COLO668 (cell line): ENCODE data around the gene EXOC6.

Experiments
- DNase-seq: peaks from one replicate; lab custom pipeline; 2025; ENCODE audit not compliant: unreplicated experiment; lab: John Stamatoyannopoulos, UW

Gene EXOC6

DNA sequence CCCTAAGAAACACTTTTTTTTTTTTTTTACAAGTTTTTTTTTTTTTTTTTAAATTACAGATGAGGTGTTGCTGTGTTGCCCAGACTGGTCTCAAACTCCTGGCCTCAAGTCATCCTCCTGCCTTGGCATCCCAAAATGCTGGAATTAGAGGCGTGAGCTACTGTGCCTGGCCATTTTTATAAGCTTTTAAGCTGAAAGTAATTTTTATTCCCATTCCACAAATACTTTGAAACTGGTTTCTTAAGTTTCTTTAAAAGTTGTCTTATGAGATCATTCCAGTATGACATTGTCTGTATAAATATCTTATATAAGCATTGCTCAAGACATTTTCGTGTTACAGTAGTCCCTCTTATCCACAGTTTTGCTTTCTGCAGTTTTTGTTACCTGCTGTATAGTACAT is 150.9 kb downstream of the EXOC6 start:
- DNase-seq: no peak

DNA sequence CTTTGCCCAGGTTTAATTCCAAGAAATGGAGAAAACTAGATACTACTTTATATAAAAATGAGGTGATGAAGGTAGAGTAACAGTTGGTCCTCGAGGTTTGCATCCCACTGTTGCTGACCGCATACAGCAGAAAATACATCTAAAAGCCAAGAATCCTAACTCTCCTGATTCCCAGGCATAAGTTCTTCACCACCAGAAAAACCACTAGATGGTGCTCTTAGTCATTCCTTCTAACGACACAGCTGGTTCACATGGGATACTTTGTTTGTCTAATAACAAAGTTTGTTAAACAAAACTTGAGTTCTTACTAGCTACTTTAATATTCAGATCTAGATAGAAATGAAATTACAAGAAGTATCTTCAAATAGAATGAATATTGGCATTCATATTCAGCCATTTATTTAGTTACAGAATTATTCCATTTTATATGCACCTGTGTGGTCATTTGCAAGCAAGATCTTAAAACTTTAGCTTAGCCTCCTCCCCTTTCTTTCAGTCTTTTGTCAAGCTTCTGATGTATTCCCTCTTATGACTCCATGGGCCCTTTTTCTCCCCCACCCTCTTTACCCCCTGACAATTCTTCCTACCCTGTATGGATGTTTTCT is 158.2 kb downstream of the EXOC6 start:
- DNase-seq: no peak

DNA sequence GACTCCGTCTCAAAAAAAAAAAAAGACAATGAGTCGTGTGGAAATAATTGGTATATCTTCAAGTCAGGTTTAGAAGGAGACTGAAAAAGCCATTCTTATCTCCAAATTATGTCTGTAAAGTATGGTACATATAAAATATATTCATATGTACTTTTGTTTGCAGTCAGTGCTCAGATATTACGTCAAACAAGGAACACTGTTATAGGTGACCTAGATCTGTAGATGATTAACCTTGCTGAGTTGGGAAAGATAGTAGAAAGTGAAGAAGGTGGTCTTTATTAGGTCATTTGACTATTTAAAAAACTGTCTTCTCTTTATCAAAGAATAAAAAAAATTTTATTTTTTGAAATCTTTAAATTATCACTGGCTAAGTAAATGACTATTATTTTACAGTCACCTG is 167.4 kb downstream of the EXOC6 start:
- DNase-seq: no peak

DNA sequence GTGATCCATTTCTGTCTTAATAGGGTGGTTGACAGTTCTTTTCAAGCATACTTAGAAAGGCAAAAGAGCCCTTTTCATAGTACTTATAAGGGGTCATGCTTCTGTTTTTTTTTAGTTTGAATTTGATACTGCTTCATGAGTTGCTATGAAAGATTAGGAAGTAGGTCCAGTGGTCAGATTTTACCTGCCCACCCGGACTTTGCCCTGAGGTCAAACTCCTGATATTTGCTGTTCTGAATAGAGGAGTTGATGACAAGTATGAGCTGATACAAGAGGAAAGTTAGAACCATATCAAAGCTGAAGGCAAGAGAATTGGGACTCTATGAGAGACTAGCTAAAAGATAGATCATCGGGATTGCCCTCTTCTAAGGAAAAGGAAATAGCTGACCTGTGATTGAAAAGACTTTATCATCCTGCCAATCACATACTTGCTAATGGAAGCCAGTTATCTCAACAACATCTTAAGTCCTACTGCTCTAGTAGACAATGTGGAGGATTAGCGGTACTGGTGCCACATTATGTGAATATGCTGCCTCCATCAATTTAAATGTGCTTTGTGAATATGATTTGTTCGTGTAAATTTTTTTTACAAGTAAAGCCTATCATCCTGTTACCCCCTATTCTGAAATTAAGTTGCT is 174.8 kb downstream of the EXOC6 start:
- DNase-seq: no peak

DNA sequence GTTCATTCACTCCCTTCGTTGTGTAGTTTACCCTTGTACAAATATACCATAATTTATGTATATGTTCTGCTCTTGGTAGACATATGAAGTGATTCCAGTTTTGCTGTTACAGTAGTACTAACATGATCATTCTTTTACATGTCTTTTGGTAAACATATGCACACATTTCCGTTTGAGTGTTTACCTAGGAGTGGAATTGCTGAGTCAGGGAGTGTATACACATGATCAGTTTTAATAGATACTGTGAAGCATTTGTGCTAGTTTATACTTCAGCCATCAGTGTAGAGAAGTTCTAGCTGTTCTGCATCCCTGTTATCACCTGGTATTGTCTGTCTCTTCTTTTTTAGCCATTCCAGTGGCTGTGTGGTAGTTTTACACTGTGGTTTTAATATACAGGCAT is 177.8 kb downstream of the EXOC6 start:
- DNase-seq: no peak

DNA sequence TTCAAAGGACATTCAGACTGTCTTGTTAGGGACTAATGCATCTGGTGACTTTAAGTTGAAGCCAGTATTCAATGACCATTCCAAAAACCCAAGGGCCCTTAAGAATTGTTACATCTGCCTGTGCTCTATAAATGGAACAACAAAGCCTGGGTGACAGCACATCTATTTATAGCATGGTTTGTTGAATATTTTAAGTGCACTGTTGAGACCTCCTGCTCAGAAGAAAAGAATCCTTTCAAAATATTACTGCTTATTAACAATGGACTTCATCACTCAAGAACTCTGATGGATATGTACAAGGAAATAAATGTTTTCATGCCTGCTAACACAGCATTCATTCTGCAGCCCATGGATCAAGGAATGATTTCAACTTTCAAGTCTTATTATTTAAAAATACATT is 179.2 kb downstream of the EXOC6 start:
- DNase-seq: no peak

DNA sequence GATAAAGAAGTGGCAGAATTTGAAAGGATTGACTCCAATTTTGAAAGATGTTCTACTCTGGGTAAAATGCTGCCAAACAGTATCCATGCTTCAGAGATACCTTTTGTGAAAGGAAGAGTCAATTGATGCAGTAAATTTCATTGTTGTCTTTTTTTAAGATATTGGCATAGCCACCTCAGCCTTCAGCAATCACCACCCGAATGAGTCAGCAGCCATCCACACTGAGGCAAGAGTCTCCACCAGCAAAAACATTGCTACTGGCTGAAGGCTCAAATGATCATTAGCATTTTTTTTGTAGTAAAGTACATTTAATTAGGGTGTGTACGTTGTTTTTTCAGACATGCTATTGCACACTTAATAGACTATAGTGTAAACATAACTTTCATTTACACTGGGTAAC is 180.6 kb downstream of the EXOC6 start:
- DNase-seq: no peak

DNA sequence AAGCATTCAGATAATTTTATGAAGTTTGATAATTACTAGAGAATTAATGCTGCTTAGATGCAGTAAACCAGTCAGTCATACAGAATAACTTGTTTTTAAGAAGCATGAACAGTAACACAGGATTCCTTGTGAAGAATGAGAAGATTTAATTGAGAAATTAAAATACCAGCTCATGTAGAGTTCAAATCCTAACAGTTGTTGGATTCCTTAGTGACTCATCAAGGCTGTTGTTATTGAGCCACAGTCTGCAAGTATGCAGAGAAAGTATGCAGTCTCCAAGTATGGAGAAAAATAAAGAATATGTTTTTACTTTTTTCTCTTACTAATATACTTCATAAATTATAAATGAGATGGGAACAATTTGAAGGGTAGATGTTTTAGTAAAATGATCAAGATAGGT is 182.1 kb downstream of the EXOC6 start:
- no peak for DNase-seq

DNA sequence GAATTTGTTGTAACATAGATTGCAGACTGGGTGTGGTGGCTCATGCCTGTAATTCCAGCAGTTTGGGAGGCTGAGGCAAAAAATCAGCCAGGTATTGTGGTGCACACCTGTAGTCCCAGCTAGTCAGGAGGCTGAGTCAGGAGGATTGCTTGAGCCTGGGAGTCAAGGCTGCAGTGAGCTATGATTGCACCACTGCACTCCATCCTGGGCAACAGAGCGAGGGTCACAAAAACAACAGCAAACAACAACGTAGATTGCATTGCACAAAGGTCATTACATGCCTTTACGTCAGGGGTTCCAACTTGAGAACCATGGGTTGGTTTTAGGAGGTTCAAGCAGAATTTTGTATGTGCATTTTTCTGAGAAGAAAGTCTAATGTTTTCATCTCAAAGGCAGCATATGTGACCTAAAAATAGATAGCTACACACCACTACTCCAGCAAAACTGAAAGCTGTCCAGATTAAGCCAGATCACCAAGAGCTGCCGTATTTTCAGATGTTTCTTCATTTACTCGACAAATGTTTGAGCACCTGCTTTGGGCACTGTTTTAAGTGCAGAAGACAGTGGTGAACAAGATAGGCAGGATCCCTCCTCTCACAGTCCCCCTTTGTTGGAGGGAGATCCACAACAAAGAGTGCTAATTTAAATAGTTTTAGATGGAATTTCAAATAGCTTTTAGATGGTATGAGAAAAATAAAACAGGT is 183.9 kb downstream of the EXOC6 start:
- no peak for DNase-seq

DNA sequence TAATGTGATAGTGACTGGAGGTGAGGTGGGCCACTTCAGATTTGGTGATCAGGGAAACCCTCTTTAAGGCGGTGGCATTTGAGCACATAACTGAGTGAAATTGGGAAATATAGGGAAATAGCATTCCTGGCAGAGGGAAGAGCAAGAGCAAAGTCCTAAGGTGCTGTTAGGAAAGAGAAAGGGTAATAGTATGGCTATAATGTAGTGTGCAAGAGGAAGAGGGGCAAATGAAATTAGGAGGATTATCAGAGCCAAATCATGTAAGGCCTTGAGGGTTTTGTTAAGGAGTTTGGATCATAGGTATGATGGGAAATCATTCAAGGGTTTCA is 184.5 kb downstream of the EXOC6 start:
- no peak for DNase-seq

DNA sequence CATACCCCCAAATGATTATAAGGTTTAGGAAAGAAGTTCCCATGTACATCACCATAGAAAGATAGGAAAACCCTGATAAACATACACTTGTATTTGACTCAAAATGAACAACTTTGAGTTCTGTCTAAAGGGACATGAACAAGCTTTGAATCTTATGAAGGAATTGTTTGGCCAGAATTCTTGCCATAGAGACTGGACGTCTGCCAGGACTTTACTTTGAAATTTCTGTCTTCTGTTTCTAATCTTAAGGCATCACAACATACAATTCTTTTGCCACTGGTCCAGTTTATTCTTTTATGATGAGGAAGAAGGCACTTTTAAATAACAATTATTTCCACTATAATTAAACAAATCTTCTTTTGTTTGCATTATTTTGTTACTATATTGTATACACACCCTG is 186.1 kb downstream of the EXOC6 start:
- no peak for DNase-seq

DNA sequence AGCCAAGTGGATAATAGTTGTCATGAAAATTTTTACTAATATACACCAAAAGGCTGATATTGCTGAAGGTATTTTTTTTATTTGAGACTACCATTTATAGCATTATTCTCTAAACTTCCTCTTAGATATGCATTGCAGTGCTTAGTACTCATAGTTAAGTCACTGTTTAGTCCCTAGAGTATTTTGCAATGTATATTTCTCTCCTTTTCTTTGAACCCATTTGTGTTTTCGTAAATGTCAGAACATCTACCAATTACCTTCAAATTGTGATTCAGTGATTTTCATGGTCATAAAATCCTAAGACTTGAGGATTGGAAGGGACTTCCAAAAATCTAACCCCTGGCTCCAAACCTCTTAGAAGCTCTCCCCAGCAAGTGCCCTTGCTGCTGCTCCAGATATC is 190.8 kb downstream of the EXOC6 start:
- DNase-seq: no peak

DNA sequence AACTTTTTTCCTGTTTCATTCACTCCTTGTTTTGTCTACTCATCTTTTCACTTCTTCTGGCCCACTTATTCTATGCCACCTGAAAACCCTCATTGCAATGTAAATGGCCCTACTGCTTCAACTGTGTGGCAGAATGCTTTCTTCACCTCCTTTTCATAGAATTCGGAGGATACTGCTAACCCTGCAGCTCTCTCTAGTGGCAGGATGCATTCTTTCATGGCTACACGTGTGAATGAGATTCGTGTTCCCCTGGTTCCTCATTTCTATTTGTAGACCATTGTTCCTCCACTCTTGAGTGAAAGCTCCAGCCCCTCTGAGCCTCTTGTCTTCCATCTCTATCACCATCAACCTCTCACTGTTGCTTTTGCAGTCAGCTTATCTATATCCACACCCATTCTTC is 191.4 kb downstream of the EXOC6 start:
- DNase-seq: no peak

DNA sequence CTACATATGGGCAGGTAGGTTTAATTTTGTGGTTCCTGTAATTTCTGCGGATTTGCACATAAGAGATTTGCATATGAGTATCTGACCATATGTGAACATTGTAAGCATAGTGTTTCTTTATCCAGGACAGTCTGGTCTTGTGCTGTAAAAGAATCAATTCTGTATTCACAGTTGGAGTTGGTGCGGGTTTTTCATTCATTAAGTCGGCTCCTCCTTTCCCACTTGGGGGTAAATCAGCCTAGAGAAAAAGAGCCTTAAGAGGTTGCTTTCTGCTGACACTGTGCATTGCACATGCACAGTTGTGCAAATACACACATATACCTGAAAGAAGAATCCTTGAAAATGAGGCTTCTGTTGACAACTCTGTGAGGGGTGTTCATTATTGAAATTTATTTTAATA is 206.2 kb downstream of the EXOC6 start:
- no peak for DNase-seq

DNA sequence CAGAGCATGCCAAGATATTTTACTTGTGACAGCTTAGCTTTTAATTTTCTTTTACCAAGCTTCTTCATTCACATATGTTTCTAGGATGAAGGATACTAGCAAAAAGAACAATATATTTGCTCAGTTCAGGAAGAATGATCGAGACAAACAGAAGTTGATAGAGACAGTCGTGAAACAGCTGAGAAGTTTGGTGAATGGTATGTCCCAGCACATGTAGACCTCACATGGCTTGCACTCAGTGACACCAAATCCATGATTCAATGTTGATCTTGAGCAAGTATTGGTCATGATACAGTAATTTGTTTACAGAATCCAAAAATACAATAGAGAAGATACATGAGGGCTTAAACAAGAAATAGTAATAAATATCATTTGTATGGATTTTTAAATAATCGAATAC is 209.8 kb downstream of the EXOC6 start:
- no peak for DNase-seq

DNA sequence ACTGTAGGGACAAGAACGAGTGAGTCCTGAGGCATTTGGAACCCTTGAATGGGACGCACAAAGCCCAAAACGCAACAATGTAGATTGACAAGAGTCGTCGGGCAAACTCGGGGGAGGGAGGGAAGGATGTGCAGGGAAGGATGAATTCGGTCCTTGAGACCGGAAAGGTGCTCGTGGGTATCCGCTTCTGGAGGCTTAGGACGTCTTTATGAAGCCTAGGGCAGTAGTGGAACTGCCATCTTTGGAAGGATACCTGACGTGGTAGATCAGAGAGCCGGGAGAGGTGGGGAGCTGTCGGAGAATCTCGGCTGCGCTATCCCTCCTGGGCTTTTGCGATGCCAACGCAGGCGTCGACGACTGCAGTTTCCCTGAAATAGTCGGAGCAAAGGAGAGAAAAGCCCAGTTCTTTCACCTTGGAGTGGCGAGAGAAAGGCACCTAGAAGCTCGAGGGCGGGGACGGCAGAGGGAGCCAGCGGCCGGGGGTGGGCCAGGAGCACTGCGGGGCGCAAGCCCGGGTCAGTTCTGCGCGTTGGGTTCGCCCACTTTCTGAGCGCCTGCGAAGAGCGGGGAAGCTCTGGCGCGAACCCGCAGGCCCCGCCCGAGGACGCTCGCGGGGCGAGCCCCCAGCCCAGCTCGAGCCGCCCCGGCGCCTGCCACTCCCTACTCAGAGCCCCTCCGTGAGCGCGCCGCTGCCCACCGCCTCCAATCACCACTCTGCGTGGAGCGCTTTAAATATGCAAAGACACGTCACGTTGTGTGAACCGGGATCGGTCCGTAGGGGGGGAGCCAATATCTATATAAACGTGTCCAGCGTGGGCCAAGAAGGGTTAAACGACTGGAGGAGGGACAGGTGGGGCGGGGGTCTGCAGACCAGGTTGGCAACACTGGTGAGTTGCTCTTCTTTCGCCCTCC is 211.9 kb downstream of the EXOC6 start, which contains the start of gene CYP26C1:
TSS of gene CYP26C1 (plus strand) at position 824 of the 912 bp plus-strand sequence. CDS start 466 bp downstream, outside the sequence.
- no peak for DNase-seq

DNA sequence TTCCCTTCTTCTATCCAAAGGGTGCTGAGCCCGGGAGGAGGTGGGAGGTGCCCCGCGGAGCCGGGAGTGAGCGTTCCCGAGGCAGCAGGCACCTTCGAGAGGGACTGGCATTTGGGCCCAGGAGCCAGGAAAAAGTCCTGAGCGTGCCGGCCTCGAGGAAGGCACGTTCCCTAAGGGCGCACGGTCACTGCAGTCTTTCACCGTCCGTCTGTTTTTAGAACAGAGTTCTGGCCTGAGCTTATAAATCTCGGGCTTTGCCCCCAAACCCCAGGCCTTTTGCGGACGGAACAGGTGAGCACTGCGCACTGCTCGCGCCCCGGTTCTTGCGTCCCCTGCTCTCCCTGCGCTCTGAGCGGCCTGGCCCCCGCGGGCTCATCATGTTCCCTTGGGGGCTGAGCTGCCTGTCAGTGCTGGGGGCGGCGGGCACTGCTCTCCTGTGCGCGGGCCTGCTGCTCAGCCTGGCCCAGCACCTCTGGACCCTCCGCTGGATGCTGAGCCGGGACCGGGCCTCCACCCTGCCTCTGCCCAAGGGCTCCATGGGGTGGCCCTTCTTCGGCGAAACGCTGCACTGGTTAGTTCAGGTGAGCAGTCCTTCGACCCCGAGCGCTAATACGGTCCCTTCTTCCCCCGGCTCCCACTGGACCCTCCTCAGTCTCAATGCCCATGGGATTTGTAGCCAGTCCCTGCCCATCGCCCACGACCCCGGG is 212.7 kb downstream of the EXOC6 start:
- no peak for DNase-seq

DNA sequence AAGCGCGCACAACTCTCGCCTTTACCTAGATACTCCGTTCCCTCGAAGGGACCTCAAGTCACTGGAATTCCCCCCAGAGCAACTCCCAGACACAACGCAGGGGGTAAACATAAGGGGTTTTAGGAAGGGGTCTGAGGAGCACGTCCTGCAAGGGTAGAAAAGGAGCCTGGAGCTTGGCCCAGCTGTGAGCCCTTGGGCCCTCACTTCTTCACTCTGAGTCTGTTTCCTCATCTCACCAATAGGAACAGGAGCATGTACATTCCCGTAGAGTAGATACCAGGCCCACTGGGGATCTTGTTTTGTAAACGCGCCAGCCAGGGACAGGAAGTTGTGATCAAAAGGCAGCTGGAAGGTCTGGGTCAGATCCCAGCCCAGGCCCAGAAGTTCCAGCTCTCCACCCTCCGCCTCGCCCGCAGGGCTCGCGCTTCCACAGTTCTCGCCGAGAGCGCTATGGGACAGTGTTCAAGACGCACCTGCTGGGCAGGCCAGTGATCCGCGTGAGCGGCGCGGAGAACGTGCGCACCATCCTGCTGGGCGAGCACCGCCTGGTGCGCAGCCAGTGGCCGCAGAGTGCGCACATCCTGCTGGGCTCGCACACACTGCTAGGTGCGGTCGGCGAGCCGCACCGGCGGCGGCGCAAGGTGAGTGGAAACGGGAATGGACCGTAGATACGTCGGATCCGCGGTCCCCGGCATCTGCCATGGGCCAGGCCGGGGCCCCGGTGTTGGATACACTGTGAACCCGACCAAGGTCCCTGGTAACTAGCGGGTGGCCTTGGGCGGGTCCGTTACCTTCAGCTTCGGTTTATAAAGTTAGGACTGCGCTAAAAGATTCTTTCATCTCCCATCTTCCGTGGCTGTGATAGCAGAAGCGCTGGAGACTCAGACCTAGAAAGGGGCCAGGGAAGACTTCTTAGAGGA is 213.5 kb downstream of the EXOC6 start:
- peak; percentile 20 for DNase-seq

DNA sequence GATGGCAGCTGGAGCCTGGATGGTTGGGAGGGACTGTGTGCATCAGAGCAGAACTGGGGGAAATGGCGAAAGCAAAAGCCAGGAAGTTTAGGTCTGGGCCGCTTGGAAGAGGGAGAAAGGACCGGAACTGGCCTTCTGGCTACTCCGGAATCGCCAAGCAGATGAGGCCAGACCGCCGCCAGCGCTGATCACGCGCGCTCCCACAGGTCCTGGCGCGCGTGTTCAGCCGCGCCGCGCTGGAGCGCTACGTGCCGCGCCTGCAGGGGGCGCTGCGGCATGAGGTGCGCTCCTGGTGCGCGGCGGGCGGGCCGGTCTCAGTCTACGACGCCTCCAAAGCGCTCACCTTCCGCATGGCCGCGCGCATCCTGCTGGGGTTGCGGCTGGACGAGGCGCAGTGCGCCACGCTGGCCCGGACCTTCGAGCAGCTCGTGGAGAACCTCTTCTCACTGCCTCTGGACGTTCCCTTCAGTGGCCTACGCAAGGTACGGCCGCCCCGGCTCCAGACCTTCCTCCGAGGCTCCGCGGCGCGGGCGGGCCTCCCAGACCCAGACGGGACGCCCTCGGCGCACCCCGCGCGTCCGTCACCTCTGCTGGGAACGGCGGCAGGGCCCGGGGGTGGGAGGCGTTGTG is 214.3 kb downstream of the EXOC6 start:
- peak; percentile 48 for DNase-seq
